HG02642 (cell line): ENCODE data around the gene TLCD1.
"Not testable (repeated sequence)": the region's sequence is repeated elsewhere in the genome, so short reads cannot be mapped to it uniquely, and the experiment has no call there.

Source experiments
- ATAC-seq: cut with Tn5 transposase; IDR thresholded peaks from one replicate; pipeline ENCODE4 v1.9.1; 2021; ENCODE audit warnings: mild to moderate bottlenecking; ENCODE audit not compliant: unreplicated experiment, poor library complexity

The TLCD1 gene

GRCh38 chr17:28733346-28733745 is 7.3 kb upstream of the TLCD1 start:
- no peak for ATAC-seq

- ATAC-seq, result no peak
Measured at GRCh38 chr17:28729950-28730330, 3.9 kb upstream of the TLCD1 start.

- peak; percentile 49 for ATAC-seq
Measured at GRCh38 chr17:28728364-28729200, 2.5 kb upstream of the TLCD1 start, which contains the start of gene NEK8. TSS of gene NEK8 (plus strand) at chr17:28728788. CDS start at chr17:28728814, 26 bp downstream.

- ATAC-seq, result peak; percentile 43
Measured at GRCh38 chr17:28726627-28727491, 826 bp upstream of the TLCD1 start.

- ATAC-seq, result no peak
Measured at GRCh38 chr17:28725660-28726225, 290 bp downstream of the TLCD1 start.

DNA sequence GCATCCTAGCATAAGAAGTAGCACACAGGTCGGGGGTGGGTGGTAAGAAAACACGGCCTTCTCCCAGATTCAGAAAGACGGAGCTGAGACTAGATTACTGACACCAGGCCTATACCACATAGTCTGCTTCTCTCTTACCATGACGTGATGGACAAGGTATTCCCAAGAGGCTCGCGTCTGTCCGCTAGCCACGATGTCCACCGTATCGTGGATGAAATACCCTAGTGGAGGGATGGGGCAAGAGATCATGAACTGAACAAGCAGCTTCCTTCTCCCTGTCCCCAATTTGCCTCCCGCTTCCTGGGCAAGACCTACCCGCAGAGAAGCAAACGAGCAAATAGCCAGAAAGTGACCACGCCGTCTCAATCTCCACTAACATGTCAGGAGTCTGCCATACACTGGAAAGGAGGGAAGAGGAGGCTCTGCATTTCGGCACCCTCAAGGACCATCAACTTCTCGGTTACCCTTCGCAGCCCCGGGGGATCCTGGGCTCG is 820 bp downstream of the TLCD1 start:
- no peak for ATAC-seq

GRCh38 chr17:28724500-28725165 is 1.4 kb downstream of the TLCD1 start:
- ATAC-seq, result no peak

DNA sequence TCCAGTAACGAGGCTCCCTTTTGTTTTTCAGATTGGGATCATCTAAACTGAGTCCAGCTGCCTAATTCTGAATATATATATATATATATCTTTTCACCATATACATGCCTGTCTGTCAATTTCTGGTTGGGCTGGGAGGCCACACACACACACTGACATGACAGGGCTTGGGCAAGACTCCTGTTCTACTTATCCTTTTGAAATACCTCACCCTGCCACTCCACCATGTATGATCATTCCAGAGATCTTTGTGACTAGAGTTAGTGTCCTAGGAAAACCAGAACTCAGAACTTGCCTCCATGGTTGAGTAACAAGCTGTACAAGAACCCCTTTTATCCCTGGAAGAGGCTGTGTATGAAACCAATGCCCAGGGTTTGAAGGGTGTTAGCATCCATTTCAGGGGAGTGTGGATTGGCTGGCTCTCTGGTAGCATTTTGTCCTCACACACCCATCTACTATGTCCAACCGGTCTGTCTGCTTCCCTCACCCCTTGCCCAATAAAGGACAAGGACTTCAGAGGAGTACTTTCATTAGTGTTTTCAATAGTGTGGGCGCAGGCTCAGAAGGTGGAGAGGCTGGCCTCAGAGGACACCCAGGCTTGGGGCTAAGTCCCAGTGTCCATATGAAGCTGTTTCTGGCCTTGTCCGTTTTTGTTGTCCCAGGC is 2.1 kb downstream of the TLCD1 start:
- ATAC-seq, result not testable (repeated sequence)

GRCh38 chr17:28723159-28723835 is 2.7 kb downstream of the TLCD1 start:
- no peak for ATAC-seq

GRCh38 chr17:28722417-28723158 is 3.4 kb downstream of the TLCD1 start:
- ATAC-seq, result no peak

GRCh38 chr17:28720997-28721329 is 5.1 kb downstream of the TLCD1 start:
- ATAC-seq, result not testable (repeated sequence)

GRCh38 chr17:28720247-28720996 is 5.6 kb downstream of the TLCD1 start:
- no peak for ATAC-seq

GRCh38 chr17:28719021-28719433 is 7.0 kb downstream of the TLCD1 start:
- ATAC-seq, result no peak

DNA sequence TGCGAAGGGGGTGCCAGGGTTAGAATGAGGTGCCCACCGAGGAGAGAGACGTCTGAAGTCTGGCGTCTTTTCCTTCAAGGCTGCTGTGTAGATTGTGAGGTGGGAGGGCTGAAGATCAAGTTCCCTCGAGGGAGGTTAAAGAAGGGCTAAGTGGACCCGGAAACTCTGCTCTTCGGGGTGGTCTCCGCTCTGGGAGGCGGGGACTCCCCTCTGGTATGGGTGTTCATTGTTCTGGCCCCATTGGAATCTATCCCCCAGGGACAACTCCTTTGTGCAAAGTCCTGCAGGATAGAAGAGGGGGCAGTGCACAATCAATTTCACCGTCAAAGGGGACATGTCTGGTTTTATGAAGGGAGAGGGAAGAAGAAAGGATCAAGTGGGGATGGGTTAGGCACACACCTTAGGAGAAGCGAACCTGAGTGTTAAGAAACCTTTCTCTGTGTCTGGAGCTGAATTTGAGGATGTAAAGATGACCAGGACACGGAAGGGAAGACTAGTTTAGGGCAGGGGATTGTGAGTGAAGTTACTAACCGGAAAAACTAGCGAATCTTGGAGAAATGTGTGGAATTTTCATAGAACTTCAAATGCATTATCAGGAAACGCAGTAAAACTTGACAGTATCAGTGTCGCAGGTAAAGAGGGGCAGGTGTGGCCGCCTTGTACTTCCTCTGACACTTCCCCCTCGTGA is 7.6 kb downstream of the TLCD1 start:
- no peak for ATAC-seq

DNA sequence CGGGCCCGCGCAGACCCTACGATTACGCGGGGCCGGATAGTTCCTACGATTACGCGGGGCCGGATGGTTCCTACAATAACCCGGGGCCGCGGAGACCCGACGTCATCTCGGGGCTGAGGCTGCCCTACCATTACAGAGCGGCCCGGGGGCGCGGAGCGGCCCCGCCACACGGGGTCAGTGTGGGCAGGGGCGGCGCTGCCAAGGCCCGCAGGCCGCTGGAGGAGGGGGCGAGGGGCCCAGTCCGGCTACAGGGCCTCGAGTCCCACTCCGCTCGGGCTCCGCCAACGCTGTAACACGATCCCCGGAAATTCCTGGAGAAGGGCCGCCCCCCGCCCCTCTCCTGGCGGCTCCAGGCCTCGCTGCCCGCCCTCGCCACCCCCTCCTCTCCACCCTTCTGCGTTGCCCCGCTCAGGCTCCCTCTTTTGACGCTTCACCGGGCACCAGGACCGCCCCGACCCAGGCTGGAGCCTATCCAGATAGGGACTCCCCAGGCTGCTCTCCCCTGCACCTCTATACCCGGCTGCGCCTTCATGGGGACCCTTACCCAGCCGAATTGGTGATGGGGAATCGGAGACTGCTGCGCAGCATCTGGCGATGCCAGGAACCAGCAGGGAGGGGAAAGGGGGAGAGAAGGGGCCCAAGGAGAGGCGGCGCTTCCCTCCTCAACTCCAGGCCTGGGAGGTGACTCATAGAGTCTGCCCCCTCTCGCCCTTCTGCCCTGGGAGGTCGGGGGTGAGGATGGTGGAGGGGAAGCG is 8.3 kb downstream of the TLCD1 start, which contains the start of gene RAB34:
RAB34 (minus strand) TSS at position 291 of the 755 bp plus-strand sequence. CDS start 602 bp downstream, outside the sequence.
- no peak for ATAC-seq

- no peak for ATAC-seq
Measured at GRCh38 chr17:28716740-28717577, 9.1 kb downstream of the TLCD1 start.
